Sciatic nerve (tissue), 2 donors: ENCODE results near the gene FREY1. TPM values are rescaled to one million over a fixed set of nuclear protein-coding genes. Genes with fewer than 3 reads are reported as not detected.

Experiments
- ATAC-seq: fragments of 200-7000 bp; cut with Tn5 transposase; one replicate; pipeline ENCODE4 v1.9.1; 2020; ENCODE audit warnings: mild to moderate bottlenecking, moderate library complexity
- DNase-seq: peaks from one replicate; pipeline ENCODE4 v3.0.0-alpha.2; 2020; ENCODE audit warnings: low spot score
- intact Hi-C: fragments of 100-400 bp; cut with DNase I; formaldehyde crosslinking; loops from one replicate; pipeline ENCODE4 v1.14.2; 2022
- total RNA-seq: library from RNA; stranded (reverse); fragmentation: NEBNext Ultra II Directional; extraction: Animal tissue kit (Norgen Biotek cat#: 25700); gene quantifications from one replicate; pipeline ENCODE4 v1.2.1, GENCODE V29; 2021
- donor health status: DM: no; HTN: no; CAD: no.
- donor health status: DM: no; HTN: no; CAD: no.

Gene FREY1
- total RNA-seq, 1 donor from 2014 or later = not detected

- intact Hi-C loops = no loop called here
- DNase-seq = no peak
- no peak for ATAC-seq
These were observed 22.4 kb downstream of the FREY1 start for GRCh38 chr11:45884596-45885185.

GRCh38 chr11:45881708-45882368 lies 25.2 kb downstream of the FREY1 start:
- intact Hi-C loops = no loop called here
- no peak for DNase-seq
- ATAC-seq = no peak

- ATAC-seq = no peak
- DNase-seq = no peak
- intact Hi-C loops = no loop called here
These were observed 26.1 kb downstream of the FREY1 start for GRCh38 chr11:45880772-45881570.

- intact Hi-C loops = loop anchor here (10.0 kb wide), 1 partner anchor 125 kb away; no protein-coding TSS in a partner anchor
- ATAC-seq (no peak), DNase-seq (no peak)
These were observed 27.0 kb downstream of the FREY1 start for GRCh38 chr11:45879803-45880686.

GRCh38 chr11:45877845-45878244 lies 29.2 kb downstream of the FREY1 start:
- intact Hi-C loops = loop anchor here (10.0 kb wide), 1 partner anchor 127 kb away; no protein-coding TSS in a partner anchor
- DNase-seq (no peak), ATAC-seq (no peak)

GRCh38 chr11:45877221-45877620 lies 29.9 kb downstream of the FREY1 start:
- no peak for ATAC-seq
- intact Hi-C loops = loop anchor here (10.0 kb wide), 1 partner anchor 128 kb away; no protein-coding TSS in a partner anchor

GRCh38 chr11:45876401-45876800 lies 30.7 kb downstream of the FREY1 start:
- ATAC-seq (no peak), DNase-seq (no peak)
- intact Hi-C loops = loop anchor here (10.0 kb wide), 1 partner anchor 128 kb away; no protein-coding TSS in a partner anchor

More at GRCh38 chr11:45877221-45877620, 29.9 kb downstream of the FREY1 start:
- no peak for DNase-seq

GRCh38 chr11:45872651-45873356 lies 34.3 kb downstream of the FREY1 start:
- ATAC-seq (peak; percentile 64), DNase-seq (no peak)
- intact Hi-C loops = loop anchor here (10.0 kb wide), 1 partner anchor 132 kb away; no protein-coding TSS in a partner anchor

GRCh38 chr11:45871638-45872037 lies 35.4 kb downstream of the FREY1 start:
- ATAC-seq (no peak), DNase-seq (no peak)

GRCh38 chr11:45870706-45871105 lies 36.4 kb downstream of the FREY1 start:
- no peak for DNase-seq
- intact Hi-C loops = loop anchor here (10.0 kb wide), 1 partner anchor 134 kb away; no protein-coding TSS in a partner anchor
- ATAC-seq = no peak

More at GRCh38 chr11:45871638-45872037, 35.4 kb downstream of the FREY1 start:
- intact Hi-C loops = loop anchor here (10.0 kb wide), 1 partner anchor 133 kb away; no protein-coding TSS in a partner anchor

GRCh38 chr11:45869551-45869950 lies 37.5 kb downstream of the FREY1 start:
- ATAC-seq = peak; percentile 6

GRCh38 chr11:45864041-45864440 lies 43.0 kb downstream of the FREY1 start:
- intact Hi-C loops = no loop called here
- ATAC-seq = no peak
- DNase-seq = no peak

More at GRCh38 chr11:45869551-45869950, 37.5 kb downstream of the FREY1 start:
- no peak for DNase-seq
- intact Hi-C loops = no loop called here

- DNase-seq = no peak
- intact Hi-C loops = no loop called here
- no peak for ATAC-seq
These were observed 46.1 kb downstream of the FREY1 start for GRCh38 chr11:45860764-45861510.

- DNase-seq = peak; percentile 42
- intact Hi-C loops = no loop called here
- ATAC-seq = no peak
These were observed 46.7 kb downstream of the FREY1 start for GRCh38 chr11:45860348-45860747.

- peak; percentile 91 for ATAC-seq
- DNase-seq = peak; percentile 94
- intact Hi-C loops = no loop called here
These were observed 47.4 kb downstream of the FREY1 start for GRCh38 chr11:45859661-45860140.

GRCh38 chr11:45858751-45859398 lies 48.2 kb downstream of the FREY1 start:
- ATAC-seq (no peak), DNase-seq (no peak)
- intact Hi-C loops = no loop called here
